Lung microvascular endothelial cell (primary cell): ENCODE results near the gene LONRF3. TPM values are rescaled to one million over a fixed set of nuclear protein-coding genes. Genes with fewer than 3 reads are reported as not detected.

Experiments
- DNase-seq, 2 donors: peaks; one replicate each; pipeline versions ENCODE4 v3.0.0 to v3.0.0-alpha.2; 2010; ENCODE audit warnings: low read depth in 2 of 2
- total RNA-seq: library from RNA; depleted of rRNA; stranded (reverse); fragments of >200 nt; gene quantifications from 2 replicates; pipeline ENCODE4 v1.2.1, GENCODE V29; 2014

The LONRF3 gene
- total RNA-seq, result 15.7 and 44.8 TPM in 2 replicates

- peak; percentile 60 to 76 for DNase-seq
Observed at GRCh38 chrX:118974088-118974907, at the start of gene LONRF3. LONRF3 (plus strand) TSS chrX:118974618; CDS start chrX:118974781, 163 bp downstream.

GRCh38 chrX:118928151-118928550 lies 46.3 kb upstream of the LONRF3 start:
- DNase-seq, result peak; percentile 82 to 83

- no peak for DNase-seq
Observed at GRCh38 chrX:118935352-118935751, 39.1 kb upstream of the LONRF3 start.

- no peak for DNase-seq
Observed at GRCh38 chrX:118941147-118941546, 33.3 kb upstream of the LONRF3 start.

GRCh38 chrX:118943102-118943501 lies 31.3 kb upstream of the LONRF3 start:
- DNase-seq, result no peak

- DNase-seq, result no peak
Observed at GRCh38 chrX:118945921-118946320, 28.5 kb upstream of the LONRF3 start.

- no peak for DNase-seq
Observed at GRCh38 chrX:118948270-118948669, 26.1 kb upstream of the LONRF3 start.

GRCh38 chrX:118961866-118962560 lies 12.4 kb upstream of the LONRF3 start:
- DNase-seq, result no peak

GRCh38 chrX:118963159-118963558 lies 11.3 kb upstream of the LONRF3 start:
- DNase-seq, result no peak

- DNase-seq, result no peak
Observed at GRCh38 chrX:118964252-118964651, 10.2 kb upstream of the LONRF3 start.

- no peak for DNase-seq
Observed at GRCh38 chrX:118965395-118965794, 9.0 kb upstream of the LONRF3 start.

GRCh38 chrX:118968031-118968430 lies 6.4 kb upstream of the LONRF3 start:
- no peak for DNase-seq

GRCh38 chrX:118971552-118971951 lies 2.9 kb upstream of the LONRF3 start:
- DNase-seq, result no peak

- DNase-seq, result no peak
Observed at GRCh38 chrX:118973389-118974087, 880 bp upstream of the LONRF3 start.

GRCh38 chrX:118974908-118975671 lies 672 bp downstream of the LONRF3 start:
- DNase-seq, result peak; percentile 31 to 63

- peak; percentile 59 to 90 for DNase-seq
Observed at GRCh38 chrX:118975831-118976598, 1.6 kb downstream of the LONRF3 start.

GRCh38 chrX:118976599-118977340 lies 2.4 kb downstream of the LONRF3 start:
- DNase-seq, result peak; percentile 6 to 19

GRCh38 chrX:118977424-118977823 lies 3.0 kb downstream of the LONRF3 start:
- no peak for DNase-seq

- no peak for DNase-seq
Observed at GRCh38 chrX:118978451-118978850, 4.0 kb downstream of the LONRF3 start.

- DNase-seq, result no peak
Observed at GRCh38 chrX:118980761-118981160, 6.3 kb downstream of the LONRF3 start.
